DOHH2 (cell line): Measurements from ENCODE around the gene BMPER.

Experiments
- H3F3A ChIP-seq: fragments of 200-600 bp; sonication (generic), shearing (Covaris generic); 2 replicates; pipeline ENCODE4 v1.6.0; 2016; ENCODE audit warnings: antibody characterized with exemption, mild to moderate bottlenecking; ENCODE audit not compliant: control insufficient read depth, insufficient read depth
- H3K27ac ChIP-seq: fragments of 200-600 bp; sonication (generic); 2 replicates; pipeline ENCODE4 v1.5.1; 2014; ENCODE audit warnings: low read depth, mild to moderate bottlenecking, low read length, moderate library complexity
- H3K27me3 ChIP-seq: fragments of 200-600 bp; sonication (generic); 2 replicates; pipeline ENCODE4 v1.6.1; 2014; ENCODE audit warnings: mild to moderate bottlenecking, low read length, mixed read lengths; ENCODE audit not compliant: control insufficient read depth
- H3K36me3 ChIP-seq: fragments of 200-600 bp; sonication (generic); 2 replicates; pipeline ENCODE4 v1.6.1; 2014; ENCODE audit warnings: mild to moderate bottlenecking, low read length, moderate library complexity, mixed read lengths; ENCODE audit not compliant: control insufficient read depth
- H3K4me1 ChIP-seq: fragments of 200-600 bp; sonication (generic); 2 replicates; pipeline ENCODE4 v1.6.1; 2014; ENCODE audit warnings: mild to moderate bottlenecking, low read length, mixed read lengths; ENCODE audit not compliant: control insufficient read depth
- H3K4me2 ChIP-seq: fragments of 200-600 bp; sonication (generic); 2 replicates; pipeline ENCODE4 v1.6.0; 2014; ENCODE audit warnings: mild to moderate bottlenecking, low read length, moderate library complexity
- H3K4me3 ChIP-seq: fragments of 200-600 bp; sonication (generic); 2 replicates; pipeline ENCODE4 v1.5.1; 2014; ENCODE audit warnings: mild to moderate bottlenecking, low read length, mixed read lengths
- H3K79me2 ChIP-seq: fragments of 200-600 bp; sonication (generic); 2 replicates; pipeline ENCODE4 v1.6.1; 2014; ENCODE audit warnings: mild to moderate bottlenecking, low read length, mixed read lengths; ENCODE audit not compliant: control insufficient read depth
- H3K9me2 ChIP-seq: fragments of 200-600 bp; sonication (generic); replicated peaks from 2 replicates; pipeline ENCODE4 v1.6.1; 2014; ENCODE audit warnings: mild to moderate bottlenecking, low read length, mixed read lengths; ENCODE audit not compliant: control insufficient read depth
- H3K9me3 ChIP-seq: fragments of 200-600 bp; sonication (generic); 2 replicates; pipeline ENCODE4 v1.6.1; 2014; ENCODE audit warnings: antibody characterized with exemption, low read length, mixed read lengths; ENCODE audit not compliant: control insufficient read depth, insufficient read depth
- H4K20me1 ChIP-seq: fragments of 200-600 bp; sonication (generic); 2 replicates; pipeline ENCODE4 v1.6.0; 2014; ENCODE audit warnings: low read depth, mild to moderate bottlenecking, antibody characterized with exemption, low read length, moderate library complexity; ENCODE audit not compliant: control insufficient read depth, insufficient read depth
- EZH2phosphoT487 ChIP-seq: fragments of 200-600 bp; sonication (generic); IDR thresholded peaks from 2 replicates; pipeline ENCODE4 v1.6.1; 2017; ENCODE audit warnings: borderline replicate concordance, mild to moderate bottlenecking, antibody characterized with exemption, low read length, moderate library complexity, mixed read lengths
- TF ChIP-seq, protein P1 (sequence below): fragments of 200-600 bp; sonication (generic); IDR thresholded peaks from one replicate; pipeline ENCODE4 v1.5.1; 2014; ENCODE audit warnings: antibody characterized with exemption, mild to moderate bottlenecking, low read depth, low read length; ENCODE audit not compliant: poor library complexity, severe bottlenecking

The BMPER gene

DNA sequence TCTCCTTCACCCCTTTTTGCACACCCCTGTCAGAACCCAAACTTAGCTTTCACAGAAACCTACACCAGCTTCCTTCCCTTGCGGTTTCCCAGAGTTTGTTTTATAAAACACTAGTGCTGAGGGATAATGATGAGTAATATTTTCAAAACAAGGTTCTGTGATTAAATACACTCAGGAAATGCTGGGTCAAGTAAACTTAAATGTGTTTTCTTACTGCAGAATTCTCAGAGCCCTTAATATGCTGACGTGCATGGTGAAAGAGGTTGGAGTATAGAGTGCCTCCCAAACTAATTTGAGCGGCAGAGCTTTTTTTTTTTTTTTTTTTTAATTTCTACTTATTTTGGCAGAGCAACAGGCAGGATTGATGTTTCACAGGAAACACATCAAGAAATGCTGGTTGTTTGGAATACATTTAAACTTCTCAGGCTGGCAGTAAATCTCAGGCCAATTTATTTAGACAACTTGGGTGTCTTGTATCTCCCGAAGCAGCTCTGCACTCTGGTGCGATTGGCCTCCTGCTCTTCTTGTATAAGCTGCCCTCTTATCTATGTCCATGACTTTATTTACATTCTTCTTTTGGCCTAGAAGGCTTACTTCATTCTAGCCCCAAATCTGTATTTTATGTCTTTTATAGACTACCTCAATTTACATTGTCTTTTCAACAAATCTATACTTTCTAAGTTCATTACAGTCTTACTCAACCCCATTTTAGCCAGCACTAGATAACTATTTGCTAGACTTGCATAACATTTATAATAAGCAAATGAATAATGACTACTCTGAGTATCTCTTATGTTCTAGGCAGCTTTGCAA is 165.4 kb downstream of the BMPER start:
- no peaks in the 10 kb centered on the region for H3F3A ChIP-seq
- TF ChIP-seq, protein P1, sequence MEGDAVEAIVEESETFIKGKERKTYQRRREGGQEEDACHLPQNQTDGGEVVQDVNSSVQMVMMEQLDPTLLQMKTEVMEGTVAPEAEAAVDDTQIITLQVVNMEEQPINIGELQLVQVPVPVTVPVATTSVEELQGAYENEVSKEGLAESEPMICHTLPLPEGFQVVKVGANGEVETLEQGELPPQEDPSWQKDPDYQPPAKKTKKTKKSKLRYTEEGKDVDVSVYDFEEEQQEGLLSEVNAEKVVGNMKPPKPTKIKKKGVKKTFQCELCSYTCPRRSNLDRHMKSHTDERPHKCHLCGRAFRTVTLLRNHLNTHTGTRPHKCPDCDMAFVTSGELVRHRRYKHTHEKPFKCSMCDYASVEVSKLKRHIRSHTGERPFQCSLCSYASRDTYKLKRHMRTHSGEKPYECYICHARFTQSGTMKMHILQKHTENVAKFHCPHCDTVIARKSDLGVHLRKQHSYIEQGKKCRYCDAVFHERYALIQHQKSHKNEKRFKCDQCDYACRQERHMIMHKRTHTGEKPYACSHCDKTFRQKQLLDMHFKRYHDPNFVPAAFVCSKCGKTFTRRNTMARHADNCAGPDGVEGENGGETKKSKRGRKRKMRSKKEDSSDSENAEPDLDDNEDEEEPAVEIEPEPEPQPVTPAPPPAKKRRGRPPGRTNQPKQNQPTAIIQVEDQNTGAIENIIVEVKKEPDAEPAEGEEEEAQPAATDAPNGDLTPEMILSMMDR: no peak
- no peak for TF ChIP-seq EZH2phosphoT487
- no peaks in the 10 kb centered on the region for H3K4me1 ChIP-seq
- H4K20me1 ChIP-seq: no peaks in the 10 kb centered on the region
- H3K4me2 ChIP-seq: no peak overlapping the region
- H3K4me3 ChIP-seq: no peak overlapping the region
- no peaks in the 10 kb centered on the region for H3K9me3 ChIP-seq
- no peaks in the 10 kb centered on the region for H3K9me2 ChIP-seq
- H3K27ac ChIP-seq: no peak overlapping the region
- H3K36me3 ChIP-seq: no peaks in the 10 kb centered on the region
- H3K79me2 ChIP-seq: no peaks in the 10 kb centered on the region
- no peaks in the 10 kb centered on the region for H3K27me3 ChIP-seq

GRCh38 chr7:34073676-34074075 is 168.3 kb downstream of the BMPER start:
- H3K4me1 ChIP-seq: no peaks in the 10 kb centered on the region
- H3K4me2 ChIP-seq: no peak overlapping the region
- no peaks in the 10 kb centered on the region for H4K20me1 ChIP-seq
- H3F3A ChIP-seq: no peaks in the 10 kb centered on the region
- H3K36me3 ChIP-seq: no peaks in the 10 kb centered on the region
- no peaks in the 10 kb centered on the region for H3K9me3 ChIP-seq
- no peak overlapping the region for H3K27ac ChIP-seq
- no peaks in the 10 kb centered on the region for H3K9me2 ChIP-seq
- H3K4me3 ChIP-seq: no peak overlapping the region
- no peaks in the 10 kb centered on the region for H3K27me3 ChIP-seq
- TF ChIP-seq EZH2phosphoT487: no peak
- TF ChIP-seq, protein P1: no peak
- no peaks in the 10 kb centered on the region for H3K79me2 ChIP-seq

- Histone ChIP-seq H4K20me1 (no peaks in the 10 kb centered on the region), H3K36me3 (no peaks in the 10 kb centered on the region), H3K4me1 (no peaks in the 10 kb centered on the region), H3F3A (no peaks in the 10 kb centered on the region), H3K27ac (no peak overlapping the region), H3K27me3 (no peaks in the 10 kb centered on the region), H3K4me2 (no peak overlapping the region), H3K9me3 (no peaks in the 10 kb centered on the region), H3K79me2 (no peaks in the 10 kb centered on the region), H3K9me2 (no peaks in the 10 kb centered on the region), H3K4me3 (no peak overlapping the region)
- TF ChIP-seq, protein P1: no peak
- TF ChIP-seq EZH2phosphoT487: no peak
Observed at GRCh38 chr7:34074421-34074820, 169.1 kb downstream of the BMPER start.
